A549 (cell line): Measurements from ENCODE around the gene LAMB2. TPM values are rescaled to one million over a fixed set of nuclear protein-coding genes. Genes with fewer than 3 reads are reported as not detected.

Experiments
- ATAC-seq, 2 experiments: fragments of 200-7000 bp in 1 of 2; fragments of >200 bp in 1 of 2; cut with Nextera tagmentation in 1 of 2; cut with Tn5 transposase in 1 of 2; 3 replicates each; pipeline versions ENCODE4 v1.8.0 to v1.9.1; 2018 to 2020; ENCODE audit warnings: mild to moderate bottlenecking in 1 of 2, moderate library complexity in 1 of 2
- CTCF ChIA-PET: fragments of 300-600 bp; sonication (Branson Sonifier 250); formaldehyde crosslinking; extraction: SDS; loops from one replicate; lab custom pipeline; 2021; ENCODE audit warnings: antibody characterized with exemption, inconsistent platforms; lab: Yijun Ruan, JAX
- POLR2A ChIA-PET: fragments of 350-600 bp; formaldehyde crosslinking; extraction: SDS; loops from one replicate; lab custom pipeline; 2021; ENCODE audit warnings: antibody characterized with exemption, inconsistent platforms; lab: Yijun Ruan, JAX
- DNase-seq, 2 experiments: peaks; one replicate each; pipeline versions ENCODE4 v3.0.0 to v3.0.0-alpha.2; 2011 to 2016; ENCODE audit warnings: low read depth in 1 of 2, low spot score in 1 of 2
- FAIRE-seq: peaks from 2 replicates; lab custom pipeline; 2011; peaks lifted over from hg19 to GRCh38; lab: Jason Lieb, UNC
- H3K27ac ChIP-seq, 2 experiments: fragments of >200 bp; sonication (Bioruptor Twin); formaldehyde crosslinking; 3 replicates each; pipeline ENCODE4 v1.5.1; 2016 to 2017
- H3K4me1 ChIP-seq: fragments of >200 bp; sonication (Bioruptor Twin); formaldehyde crosslinking; 3 replicates; pipeline ENCODE4 v1.6.1; 2016
- H3K4me2 ChIP-seq: fragments of >200 bp; sonication (Bioruptor Twin); formaldehyde crosslinking; 3 replicates; pipeline ENCODE4 v1.6.1; 2016
- H3K4me3 ChIP-seq: fragments of >200 bp; sonication (Bioruptor Twin); formaldehyde crosslinking; 3 replicates; pipeline ENCODE4 v1.5.1; 2016
- H3K9me3 ChIP-seq: fragments of >200 bp; sonication (Bioruptor Twin); formaldehyde crosslinking; 3 replicates; pipeline ENCODE4 v1.6.1; 2016
- BHLHE40 ChIP-seq: IDR thresholded peaks from 2 replicates; pipeline ENCODE4 v1.6.1; 2012; ENCODE audit warnings: low read depth, low read length, inconsistent platforms
- CBX2 ChIP-seq: fragments of 200-600 bp; sonication (generic); IDR thresholded peaks from 2 replicates; pipeline ENCODE4 v1.6.1; 2016; ENCODE audit warnings: low read depth, mild to moderate bottlenecking, borderline replicate concordance
- CBX8 ChIP-seq: fragments of 200-600 bp; sonication (generic); IDR thresholded peaks from 2 replicates; pipeline ENCODE4 v1.6.1; 2016
- CTCF ChIP-seq: fragments of >200 bp; sonication (Bioruptor Twin); formaldehyde crosslinking; IDR thresholded peaks from 3 replicates; pipeline ENCODE4 v1.5.1; 2016
- EHF ChIP-seq: fragments of 250-450 bp; sonication (Bioruptor Pico); IDR thresholded peaks from 2 replicates; pipeline ENCODE4 v1.5.0; 2020; ENCODE audit warnings: mild to moderate bottlenecking
- EP300 ChIP-seq, 2 experiments: fragments of >200 bp; sonication (Bioruptor Twin); formaldehyde crosslinking; IDR thresholded peaks; 2 replicates in 1 of 2; 3 replicates in 1 of 2; pipeline ENCODE4 v1.6.1; 2016 to 2017
- ESRRA ChIP-seq: fragments of 150-350 bp; IDR thresholded peaks from 2 replicates; pipeline ENCODE4 v1.6.1; 2014; ENCODE audit warnings: mild to moderate bottlenecking, low read length, borderline replicate concordance
- FOSB ChIP-seq: fragments of 250-450 bp; sonication (Bioruptor Pico); IDR thresholded peaks from 2 replicates; pipeline ENCODE4 v1.5.0; 2020; ENCODE audit warnings: mild to moderate bottlenecking, moderate library complexity
- FOSL2 ChIP-seq, 2 experiments: fragments of 450-650 bp in 1 of 2; fragments of >200 bp in 1 of 2; sonication (Bioruptor Twin) in 1 of 2; formaldehyde crosslinking; IDR thresholded peaks; 2 replicates each; pipeline versions ENCODE4 v1.5.0 to v1.6.1; 2016 to 2020; ENCODE audit warnings: mild to moderate bottlenecking in 1 of 2, moderate library complexity in 1 of 2
- GATA3 ChIP-seq: IDR thresholded peaks from 2 replicates; pipeline ENCODE4 v1.6.1; 2012; ENCODE audit warnings: borderline replicate concordance
- HES2 ChIP-seq: fragments of >200 bp; sonication (Bioruptor Twin); formaldehyde crosslinking; IDR thresholded peaks from 2 replicates; pipeline ENCODE4 v1.6.1; 2016
- HOXA7 ChIP-seq: fragments of 250-450 bp; sonication (Bioruptor Pico); IDR thresholded peaks from 2 replicates; pipeline ENCODE4 v1.5.0; 2020; ENCODE audit warnings: mild to moderate bottlenecking, moderate library complexity
- JUN ChIP-seq, 2 experiments: fragments of >200 bp; sonication (Bioruptor Twin); formaldehyde crosslinking; IDR thresholded peaks; 2 replicates in 1 of 2; 3 replicates in 1 of 2; pipeline ENCODE4 v1.6.1; 2016 to 2017
- KDM1A ChIP-seq: fragments of 200-600 bp; sonication (generic); IDR thresholded peaks from 2 replicates; pipeline ENCODE4 v1.6.1; 2016; ENCODE audit warnings: low read depth, mild to moderate bottlenecking
- NPAS2 ChIP-seq: fragments of 250-450 bp; sonication (Bioruptor Pico); IDR thresholded peaks from 2 replicates; pipeline ENCODE4 v1.8.0; 2022; ENCODE audit warnings: mild to moderate bottlenecking, moderate library complexity, borderline replicate concordance
- NR3C1 ChIP-seq: fragments of >200 bp; sonication (Bioruptor Twin); formaldehyde crosslinking; IDR thresholded peaks from 3 replicates; pipeline ENCODE4 v1.6.1; 2017
- PHF8 ChIP-seq: fragments of 200-600 bp; sonication (generic); IDR thresholded peaks from 2 replicates; pipeline ENCODE4 v1.6.1; 2016; ENCODE audit warnings: low read depth, mild to moderate bottlenecking, antibody characterized with exemption, moderate library complexity, borderline replicate concordance
- POLR2A ChIP-seq: IDR thresholded peaks from 2 replicates; pipeline ENCODE4 v1.6.1; 2012; ENCODE audit warnings: mild to moderate bottlenecking, low read length
- POLR2AphosphoS2 ChIP-seq: conservative IDR thresholded peaks from 2 replicates; pipeline ENCODE4 v1.6.1; 2012; ENCODE audit warnings: low read length, improper control_type of control experiment, inconsistent platforms
- RAD21 ChIP-seq, 2 experiments: fragments of >200 bp in 1 of 2; sonication (Bioruptor Twin) in 1 of 2; formaldehyde crosslinking in 1 of 2; IDR thresholded peaks in 1 of 2; conservative IDR thresholded peaks in 1 of 2; 2 replicates in 1 of 2; 3 replicates in 1 of 2; pipeline ENCODE4 v1.6.1; 2012 to 2018; ENCODE audit warnings: inconsistent platforms in 1 of 2
- RARB ChIP-seq: fragments of 250-450 bp; sonication (Bioruptor Pico); IDR thresholded peaks from 2 replicates; pipeline ENCODE4 v1.8.0; 2021; ENCODE audit warnings: mild to moderate bottlenecking, moderate library complexity
- RNF2 ChIP-seq: fragments of 200-600 bp; sonication (generic); IDR thresholded peaks from 2 replicates; pipeline ENCODE4 v1.6.1; 2016; ENCODE audit warnings: low read depth, mild to moderate bottlenecking, antibody characterized with exemption, moderate library complexity, borderline replicate concordance
- SREBF2 ChIP-seq: fragments of 450-650 bp; IDR thresholded peaks from 2 replicates; pipeline ENCODE4 v1.6.1; 2014; ENCODE audit warnings: mild to moderate bottlenecking, moderate library complexity
- TFCP2L1 ChIP-seq: fragments of 250-450 bp; sonication (Bioruptor Pico); IDR thresholded peaks from 2 replicates; pipeline ENCODE4 v1.5.0; 2021; ENCODE audit warnings: mild to moderate bottlenecking
- ZNF302 ChIP-seq: fragments of 250-450 bp; sonication (Bioruptor Pico); IDR thresholded peaks from 2 replicates; pipeline ENCODE4 v1.9.0; 2021; ENCODE audit warnings: inconsistent platforms, mild to moderate bottlenecking, moderate library complexity
- ZSCAN20 ChIP-seq: fragments of 250-450 bp; sonication (Bioruptor Pico); IDR thresholded peaks from 2 replicates; pipeline ENCODE4 v1.8.0; 2022; ENCODE audit warnings: mild to moderate bottlenecking, moderate library complexity
- WGBS: methylation state at CpG from one replicate; pipeline ENCODE4 v1.1.6; 2017; ENCODE audit errors: missing lambda C conversion rate; 5-methylcytosine and 5-hydroxymethylcytosine counted together
- polyA plus RNA-seq, 4 experiments: library from polyadenylated mRNA; depleted of rRNA in 3 of 4; stranded (reverse); fragments of >200 nt; fragmentation: RNase III in 1 of 4; extraction: RNeasy Plus Mini Kit Qiagen cat#74134 plus additional on column Dnase treatment in 1 of 4; gene quantifications; 2 replicates in 3 of 4; 3 replicates in 1 of 4; pipeline ENCODE4 v1.2.3, GENCODE V29; 2011 to 2017
- TF ChIP-seq, protein P1 (sequence below): IDR thresholded peaks from 2 replicates; pipeline ENCODE4 v1.6.1; 2012
- TF ChIP-seq, protein P2 (sequence below): fragments of >200 bp; sonication (Bioruptor Twin); formaldehyde crosslinking; IDR thresholded peaks from 3 replicates; pipeline ENCODE4 v1.6.1; 2016

Gene LAMB2
- polyA plus RNA-seq, 2 of the 4 experiments (the other 2 are of a cell fraction), result 87.3 to 146 TPM

DNA sequence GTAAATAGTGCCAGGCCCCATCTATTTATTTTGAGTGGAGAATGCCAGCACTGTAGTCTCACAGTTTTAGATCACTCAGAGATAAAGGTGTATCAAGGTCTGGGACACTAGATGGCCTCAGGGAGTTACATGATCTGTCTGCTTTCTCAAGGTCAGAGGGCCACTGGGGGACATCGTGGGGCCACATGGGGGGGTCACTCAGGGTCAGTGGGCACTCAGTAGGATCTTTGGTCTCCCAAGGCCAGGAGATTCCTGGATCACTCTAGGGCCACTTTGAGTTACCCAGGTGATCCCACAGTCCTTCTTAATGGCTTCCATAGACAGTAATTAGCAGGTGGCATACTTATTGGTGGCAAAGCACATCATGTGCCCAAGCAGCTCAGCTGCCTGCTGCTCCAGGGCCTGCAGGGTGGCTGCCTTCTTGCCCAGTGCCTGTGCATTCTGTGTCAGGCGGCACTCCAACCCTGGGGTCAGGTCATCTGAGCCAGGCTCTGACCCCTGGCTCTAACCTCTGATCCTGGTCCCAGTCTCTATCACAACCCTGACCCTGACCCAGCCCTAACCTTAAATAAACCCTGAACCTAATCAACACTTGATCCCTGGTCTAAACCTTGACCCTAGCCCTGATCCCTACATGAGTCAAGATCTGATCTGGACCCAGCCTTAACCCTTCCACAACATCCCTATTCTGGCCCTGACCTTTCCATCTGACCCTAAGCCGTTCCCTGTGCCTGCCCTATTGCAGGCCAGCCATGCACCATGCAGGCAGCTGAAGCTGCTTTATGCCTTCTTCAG is 1.8 kb upstream of the LAMB2 start:
- TF ChIP-seq NPAS2, result no peak
- TF ChIP-seq TFCP2L1 (CRISPR knock-in tag), result no peak
- TF ChIP-seq EHF (CRISPR knock-in tag), result no peak
- TF ChIP-seq RAD21 (conservative IDR thresholded peaks at IDR 0.05 in 1 of 2, IDR thresholded peaks at IDR 0.05 in 1 of 2), result peak; percentile 13 to 19; a peak in 2 of 5 replicates
- TF ChIP-seq ESRRA, result peak; percentile 84
- TF ChIP-seq GATA3, result peak; percentile 32; the same call in 1 of the 2 replicates
- H3K4me2 ChIP-seq, result peak overlapping the region; percentile 97
- peaks cover 18% of the 10 kb centered on the region for H3K4me1 ChIP-seq
- ChIA-PET POLR2A (interaction anchor here (0.6 to 2.0 kb wide), 2 partner anchors 14 to 16 kb away, joined by 6 to 26 read pairs; partner anchors contain the start of gene USP19), CTCF (interaction anchor here (0.7 to 1.5 kb wide), 4 partner anchors 20 to 903 kb away, joined by 3 to 4 read pairs (median 3); no protein-coding TSS in a partner anchor)
- no peaks in the 10 kb centered on the region for H3K9me3 ChIP-seq
- FAIRE-seq (no peak), ATAC-seq (no peak), DNase-seq (peak in 1 of 2 experiments; percentile 31)
- peak overlapping the region; percentile 99 to 100 for H3K27ac ChIP-seq
- WGBS, result 61% methylated on average over 3 of the region's 3 CpGs
- H3K4me3 ChIP-seq, result peak overlapping the region; percentile 80; the same call in 2 of the 3 replicates

DNA sequence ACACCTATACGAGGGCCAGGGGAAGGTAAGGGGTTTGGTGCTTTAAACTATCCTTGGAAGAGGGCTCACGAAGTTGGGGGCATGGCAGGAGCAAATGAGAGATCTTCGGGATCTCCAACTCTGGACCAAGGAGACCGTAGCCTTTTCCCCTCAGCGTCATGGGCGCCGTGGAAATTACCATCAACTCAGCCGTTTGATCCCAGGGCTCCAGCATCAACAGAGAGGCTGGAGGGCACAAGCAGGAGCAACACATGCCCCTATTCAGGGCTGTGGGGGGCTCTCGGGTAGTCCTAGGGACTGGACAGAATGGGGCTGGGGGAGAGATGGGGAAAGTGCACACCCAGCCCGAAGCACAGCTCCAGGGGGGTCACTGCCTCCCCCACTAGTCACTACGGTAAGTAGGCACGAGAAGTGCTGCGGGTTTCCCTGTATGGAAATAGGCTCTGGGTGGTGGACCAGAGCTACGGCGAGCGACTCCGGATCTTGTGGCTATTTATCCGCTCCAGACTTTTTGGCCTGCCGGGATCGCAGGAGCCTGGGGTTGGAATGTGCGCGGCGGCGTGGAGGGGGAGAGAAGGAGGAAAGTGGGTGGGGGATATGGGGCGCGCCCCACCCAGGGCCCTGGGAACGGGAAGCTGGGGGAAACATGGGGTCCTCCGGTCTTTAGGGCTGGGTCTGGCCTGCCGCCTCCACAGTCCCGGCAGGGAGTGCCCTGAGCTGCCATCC is 539 bp upstream of the LAMB2 start:
- Histone ChIP-seq H3K9me3 (no peaks in the 10 kb centered on the region), H3K4me2 (peak overlapping the region; percentile 97), H3K27ac (peak overlapping the region; percentile 99 to 100), H3K4me1 (peaks cover 18% of the 10 kb centered on the region), H3K4me3 (peak overlapping the region; percentile 80)
- ChIA-PET CTCF (interaction anchor here (0.5 to 1.3 kb wide), 9 partner anchors 13 to 788 kb away, joined by 3 to 4 read pairs (median 3); partner anchors contain the start of gene USP19), POLR2A (interaction anchor here (0.7 to 2.2 kb wide), 8 partner anchors 12 to 278 kb away, joined by 3 to 26 read pairs (median 4); partner anchors contain the start of genes IMPDH2, NDUFAF3, QRICH1 and RHOA)
- WGBS, result 0% methylated on average over 12 of the region's 30 CpGs
- no peak for FAIRE-seq
- DNase-seq, result peak; percentile 81 to 91
- ATAC-seq, result peak; percentile 81 to 91
- TF ChIP-seq PHF8 (no peak), POLR2AphosphoS2 (no peak), FOSL2 (IDR thresholded peaks at IDR 0.05) (no peak), FOSL2 (CRISPR knock-in tag; IDR thresholded peaks at IDR 0.05) (no peak), JUN (IDR thresholded peaks at IDR 0.05) (peak in 1 of 2 experiments; percentile 49; a peak in 2 of 5 replicates), ZNF302 (no peak), POLR2A (peak; percentile 36), RNF2 (no peak), HES2 (no peak), EP300 (IDR thresholded peaks at IDR 0.05) (no peak), EHF (CRISPR knock-in tag) (no peak), RAD21 (conservative IDR thresholded peaks at IDR 0.05 in 1 of 2, IDR thresholded peaks at IDR 0.05 in 1 of 2) (no peak), BHLHE40 (no peak), NR3C1 (no peak), RARB (CRISPR knock-in tag) (no peak), KDM1A (no peak), SREBF2 (no peak), CTCF (no peak), FOSB (no peak), CBX8 (no peak), HOXA7 (CRISPR knock-in tag) (no peak), CBX2 (no peak), ZSCAN20 (CRISPR knock-in tag) (no peak)
- TF ChIP-seq, protein P1, sequence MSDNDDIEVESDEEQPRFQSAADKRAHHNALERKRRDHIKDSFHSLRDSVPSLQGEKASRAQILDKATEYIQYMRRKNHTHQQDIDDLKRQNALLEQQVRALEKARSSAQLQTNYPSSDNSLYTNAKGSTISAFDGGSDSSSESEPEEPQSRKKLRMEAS, result 0 out of 2 replicates have a peak, but pooled peaks have one; percentile 51
- TF ChIP-seq, protein P2, sequence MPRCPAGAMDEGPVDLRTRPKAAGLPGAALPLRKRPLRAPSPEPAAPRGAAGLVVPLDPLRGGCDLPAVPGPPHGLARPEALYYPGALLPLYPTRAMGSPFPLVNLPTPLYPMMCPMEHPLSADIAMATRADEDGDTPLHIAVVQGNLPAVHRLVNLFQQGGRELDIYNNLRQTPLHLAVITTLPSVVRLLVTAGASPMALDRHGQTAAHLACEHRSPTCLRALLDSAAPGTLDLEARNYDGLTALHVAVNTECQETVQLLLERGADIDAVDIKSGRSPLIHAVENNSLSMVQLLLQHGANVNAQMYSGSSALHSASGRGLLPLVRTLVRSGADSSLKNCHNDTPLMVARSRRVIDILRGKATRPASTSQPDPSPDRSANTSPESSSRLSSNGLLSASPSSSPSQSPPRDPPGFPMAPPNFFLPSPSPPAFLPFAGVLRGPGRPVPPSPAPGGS, result no peak
